Esophagus squamous epithelium (tissue), 4 donors: ENCODE data around the gene ZFHX3.

Experiments
- POLR2A ChIP-seq, 4 donors: fragments of 450-650 bp; IDR thresholded peaks; one replicate each; pipeline ENCODE4 v1.6.1; 2017; ENCODE audit warnings: antibody characterized with exemption in 4 of 4, mild to moderate bottlenecking in 4 of 4, moderate library complexity in 3 of 4
- TF ChIP-seq, protein P1 (sequence below), 6 experiments: fragments of 450-650 bp in 4 of 6; fragments of 200-600 bp in 2 of 6; sonication (generic) in 2 of 6; IDR thresholded peaks; one replicate each; pipeline ENCODE4 v1.5.1; 2016 to 2019; ENCODE audit warnings: antibody characterized with exemption in 6 of 6, mild to moderate bottlenecking in 4 of 6, moderate library complexity in 4 of 6

GRCh38 chr16:73025151-73025855 is 22.6 kb downstream of the ZFHX3 start:
- TF ChIP-seq POLR2A (IDR thresholded peaks at IDR 0.05) = no peak
- TF ChIP-seq, protein P1, sequence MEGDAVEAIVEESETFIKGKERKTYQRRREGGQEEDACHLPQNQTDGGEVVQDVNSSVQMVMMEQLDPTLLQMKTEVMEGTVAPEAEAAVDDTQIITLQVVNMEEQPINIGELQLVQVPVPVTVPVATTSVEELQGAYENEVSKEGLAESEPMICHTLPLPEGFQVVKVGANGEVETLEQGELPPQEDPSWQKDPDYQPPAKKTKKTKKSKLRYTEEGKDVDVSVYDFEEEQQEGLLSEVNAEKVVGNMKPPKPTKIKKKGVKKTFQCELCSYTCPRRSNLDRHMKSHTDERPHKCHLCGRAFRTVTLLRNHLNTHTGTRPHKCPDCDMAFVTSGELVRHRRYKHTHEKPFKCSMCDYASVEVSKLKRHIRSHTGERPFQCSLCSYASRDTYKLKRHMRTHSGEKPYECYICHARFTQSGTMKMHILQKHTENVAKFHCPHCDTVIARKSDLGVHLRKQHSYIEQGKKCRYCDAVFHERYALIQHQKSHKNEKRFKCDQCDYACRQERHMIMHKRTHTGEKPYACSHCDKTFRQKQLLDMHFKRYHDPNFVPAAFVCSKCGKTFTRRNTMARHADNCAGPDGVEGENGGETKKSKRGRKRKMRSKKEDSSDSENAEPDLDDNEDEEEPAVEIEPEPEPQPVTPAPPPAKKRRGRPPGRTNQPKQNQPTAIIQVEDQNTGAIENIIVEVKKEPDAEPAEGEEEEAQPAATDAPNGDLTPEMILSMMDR (IDR thresholded peaks at IDR 0.05) = no peak
